OCI-LY3 (cell line): ENCODE data around the gene FTSJ3.
A peak's percentile ranks its signal among the peaks of the same experiment; 100 is the strongest.

Experiments used
- H2AFZ ChIP-seq: fragments of 200-600, 300-600 bp; shearing (Covaris generic); 2 replicates; pipeline ENCODE4 v1.6.0; 2014; ENCODE audit warnings: antibody characterized with exemption, low read depth, low read length
- H3K27ac ChIP-seq: fragments of 200-600, 300-600 bp; sonication (generic); 2 replicates; pipeline ENCODE4 v1.5.1; 2014; ENCODE audit warnings: mild to moderate bottlenecking, low read length, moderate library complexity, mixed read lengths
- H3K27me3 ChIP-seq: fragments of 200-600, 300-600 bp; sonication (generic); 2 replicates; pipeline ENCODE4 v1.6.1; 2014; ENCODE audit warnings: low read depth, low read length, mixed read lengths
- H3K36me3 ChIP-seq: fragments of 200-600, 300-600 bp; sonication (generic); replicated peaks from 2 replicates; pipeline ENCODE3; 2014; ENCODE audit warnings: low read depth, low read length, mixed read lengths
- H3K4me1 ChIP-seq: fragments of 300-600, 200-600 bp; sonication (generic); 2 replicates; pipeline ENCODE4 v1.6.1; 2014; ENCODE audit warnings: low read length, mixed read lengths
- H3K4me2 ChIP-seq: fragments of 200-600, 300-600 bp; sonication (generic); 2 replicates; pipeline ENCODE4 v1.6.1; 2014; ENCODE audit warnings: low read length, mixed read lengths
- H3K4me3 ChIP-seq: fragments of 300-600, 200-600 bp; sonication (generic); 2 replicates; pipeline ENCODE4 v1.5.1; 2014; ENCODE audit warnings: antibody characterized with exemption, mild to moderate bottlenecking, low read length, moderate library complexity
- H3K79me2 ChIP-seq: fragments of 300-600, 200-600 bp; shearing (Covaris generic); 2 replicates; pipeline ENCODE4 v1.6.1; 2014; ENCODE audit warnings: mild to moderate bottlenecking, low read length, mixed read lengths
- H3K9ac ChIP-seq: fragments of 300-600, 200-600 bp; shearing (Covaris generic); 2 replicates; pipeline ENCODE4 v1.6.0; 2014; ENCODE audit warnings: mild to moderate bottlenecking, low read length, moderate library complexity
- H3K9me3 ChIP-seq: fragments of 200-600, 300-600 bp; shearing (Covaris generic); 2 replicates; pipeline ENCODE4 v1.6.1; 2014; ENCODE audit warnings: low read length, mixed read lengths; ENCODE audit not compliant: insufficient read depth
- H4K20me1 ChIP-seq: fragments of 200-600, 300-600 bp; sonication (generic); 2 replicates; pipeline ENCODE4 v1.6.1; 2016; ENCODE audit warnings: low read length, mixed read lengths; ENCODE audit not compliant: insufficient read depth
- CTCF ChIP-seq: fragments of 200-600, 300-600 bp; sonication (generic); IDR thresholded peaks from 2 replicates; pipeline ENCODE4 v1.5.1; 2014; ENCODE audit warnings: antibody characterized with exemption, low read length, low read depth
- EZH2phosphoT487 ChIP-seq: fragments of 200-600 bp; shearing (Covaris generic); IDR thresholded peaks from 2 replicates; pipeline ENCODE4 v1.6.1; 2018; ENCODE audit warnings: antibody characterized with exemption, mixed run types, low read depth

Gene FTSJ3

GRCh38 chr17:63817736-63818385 lies 9.6 kb downstream of the FTSJ3 start:
- peaks cover 12% of the 10 kb centered on the region; the same call in 1 of the 2 replicates for H3K79me2 ChIP-seq
- no peak overlapping the region for H3K4me3 ChIP-seq
- H3K9ac ChIP-seq = no peak overlapping the region
- TF ChIP-seq CTCF (no peak), EZH2phosphoT487 (no peak)
- H3K27me3 ChIP-seq = no peaks in the 10 kb centered on the region
- peaks cover 88% of the 10 kb centered on the region for H3K36me3 ChIP-seq
- H3K9me3 ChIP-seq = no peaks in the 10 kb centered on the region
- H3K27ac ChIP-seq = no peak overlapping the region
- no peaks in the 10 kb centered on the region for H4K20me1 ChIP-seq
- no peak overlapping the region for H3K4me2 ChIP-seq
- no peak overlapping the region for H2AFZ ChIP-seq
- H3K4me1 ChIP-seq = peaks cover 6% of the 10 kb centered on the region

GRCh38 chr17:63816669-63817068 lies 10.8 kb downstream of the FTSJ3 start:
- Histone ChIP-seq H2AFZ (no peak overlapping the region), H3K9ac (no peak overlapping the region), H3K27me3 (no peaks in the 10 kb centered on the region), H3K36me3 (peaks cover 85% of the 10 kb centered on the region), H3K27ac (no peak overlapping the region), H3K4me1 (no peaks in the 10 kb centered on the region; the same call in 1 of the 2 replicates), H4K20me1 (no peaks in the 10 kb centered on the region), H3K79me2 (peaks cover 11% of the 10 kb centered on the region; the same call in 1 of the 2 replicates), H3K9me3 (no peaks in the 10 kb centered on the region), H3K4me3 (no peak overlapping the region), H3K4me2 (no peak overlapping the region)
- TF ChIP-seq EZH2phosphoT487 = no peak
- no peak for TF ChIP-seq CTCF

- no peak overlapping the region for H3K9ac ChIP-seq
- H3K4me2 ChIP-seq = no peak overlapping the region
- H3K27ac ChIP-seq = no peak overlapping the region
- H3K9me3 ChIP-seq = no peaks in the 10 kb centered on the region
- TF ChIP-seq EZH2phosphoT487 (no peak), CTCF (no peak)
- H3K79me2 ChIP-seq = peaks cover 11% of the 10 kb centered on the region
- peaks cover 85% of the 10 kb centered on the region for H3K36me3 ChIP-seq
- H3K4me1 ChIP-seq = no peaks in the 10 kb centered on the region
- no peak overlapping the region for H3K4me3 ChIP-seq
- no peaks in the 10 kb centered on the region for H3K27me3 ChIP-seq
- no peaks in the 10 kb centered on the region for H4K20me1 ChIP-seq
- H2AFZ ChIP-seq = no peak overlapping the region
Observed at GRCh38 chr17:63816123-63816522, 11.3 kb downstream of the FTSJ3 start.

- H3K9me3 ChIP-seq = no peaks in the 10 kb centered on the region
- H3K36me3 ChIP-seq = peaks cover 69% of the 10 kb centered on the region
- 0 out of 2 replicates have a peak overlapping the region, but pooled peaks have one; percentile 11 for H3K27ac ChIP-seq
- H3K9ac ChIP-seq = no peak overlapping the region
- H3K4me1 ChIP-seq = peaks cover 7% of the 10 kb centered on the region; the same call in 1 of the 2 replicates
- H3K79me2 ChIP-seq = peaks cover 4% of the 10 kb centered on the region; the same call in 1 of the 2 replicates
- no peak overlapping the region for H3K4me2 ChIP-seq
- TF ChIP-seq EZH2phosphoT487 (no peak), CTCF (no peak)
- no peaks in the 10 kb centered on the region for H4K20me1 ChIP-seq
- H3K27me3 ChIP-seq = no peaks in the 10 kb centered on the region
- no peak overlapping the region for H3K4me3 ChIP-seq
- H2AFZ ChIP-seq = no peak overlapping the region
Observed at GRCh38 chr17:63809970-63810369, 17.5 kb downstream of the FTSJ3 start.
